Activated CD4-positive, alpha-beta memory T cell treated with anti-CD3 and anti-CD28 coated beads for 36 hours (primary cell): Measurements from ENCODE around the gene WFIKKN1. TPM values are rescaled to one million over a fixed set of nuclear protein-coding genes. Genes with fewer than 3 reads are reported as not detected.
A peak's percentile ranks its signal among the peaks of the same experiment; 100 is the strongest.

ENCODE experiments used
- CTCF ChIA-PET: fragments of 350-600 bp; sonication (Branson Sonifier 250); formaldehyde crosslinking; loops from one replicate; lab custom pipeline; 2021; ENCODE audit warnings: antibody characterized with exemption, inconsistent platforms; lab: Charles Lee
- POLR2A ChIA-PET: fragments of 350-600 bp; sonication (Branson Sonifier 250); formaldehyde crosslinking; loops from one replicate; lab custom pipeline; 2021; ENCODE audit warnings: antibody characterized with exemption; lab: Charles Lee
- DNase-seq: peaks from one replicate; pipeline ENCODE4 v3.0.0-alpha.2; 2020
- H3K27ac Mint-ChIP-seq: one replicate; pipeline ENCODE4 v1.8.0; 2021; ENCODE audit warnings: mixed read lengths
- H3K27me3 Mint-ChIP-seq: one replicate; pipeline ENCODE4 v1.8.0; 2021; ENCODE audit warnings: mixed read lengths
- H3K36me3 Mint-ChIP-seq: one replicate; pipeline ENCODE4 v1.8.0; 2021; ENCODE audit warnings: mixed read lengths
- H3K4me1 Mint-ChIP-seq: one replicate; pipeline ENCODE4 v1.8.0; 2021; ENCODE audit warnings: low read depth, mixed read lengths
- H3K4me3 Mint-ChIP-seq: one replicate; pipeline ENCODE4 v1.8.0; 2021; ENCODE audit warnings: mild to moderate bottlenecking, mixed read lengths
- H3K9me3 Mint-ChIP-seq: one replicate; pipeline ENCODE4 v1.8.0; 2021; ENCODE audit warnings: mixed read lengths
- intact Hi-C: fragments of 100-400 bp; cut with micrococcal nuclease; formaldehyde crosslinking; loops from one replicate; pipeline ENCODE4 v1.15.1; 2023
- total RNA-seq, 2 experiments: library from RNA; stranded (reverse); gene quantifications; one replicate each; pipeline ENCODE4 v1.2.3, GENCODE V29; 2021

The WFIKKN1 gene
- total RNA-seq, 2 experiments from 2014 or later = 0.05 to 0.07 TPM

DNA sequence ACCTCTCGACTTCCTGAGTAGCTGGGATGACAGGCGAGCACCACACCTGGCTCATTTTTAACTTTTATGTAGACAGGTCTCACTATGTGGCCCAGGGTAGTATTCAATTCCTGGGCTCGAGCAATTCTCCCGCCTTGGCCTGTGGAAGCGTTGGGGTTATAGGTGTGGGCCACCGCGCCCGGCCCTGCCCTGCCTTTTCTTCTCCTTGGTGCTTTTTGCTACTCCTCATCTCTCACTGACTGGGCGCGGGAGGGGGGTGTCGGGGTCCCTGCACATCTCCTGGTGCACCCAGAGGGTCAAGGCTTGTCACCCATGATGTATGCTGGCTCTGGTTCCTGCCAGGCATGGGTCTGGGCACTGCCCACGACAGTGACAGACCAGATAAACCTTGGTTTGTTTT is 13.8 kb downstream of the WFIKKN1 start:
- Mint-ChIP-seq H3K9me3 (no peaks in the 10 kb centered on the region), H3K27ac (no peak overlapping the region), H3K27me3 (no peaks in the 10 kb centered on the region), H3K4me3 (no peak overlapping the region), H3K4me1 (peaks cover 15% of the 10 kb centered on the region), H3K36me3 (peaks cover 1% of the 10 kb centered on the region)
- ChIA-PET CTCF (no interaction called here), POLR2A (no interaction called here)
- no peak for DNase-seq
- intact Hi-C loops = no loop called here

DNA sequence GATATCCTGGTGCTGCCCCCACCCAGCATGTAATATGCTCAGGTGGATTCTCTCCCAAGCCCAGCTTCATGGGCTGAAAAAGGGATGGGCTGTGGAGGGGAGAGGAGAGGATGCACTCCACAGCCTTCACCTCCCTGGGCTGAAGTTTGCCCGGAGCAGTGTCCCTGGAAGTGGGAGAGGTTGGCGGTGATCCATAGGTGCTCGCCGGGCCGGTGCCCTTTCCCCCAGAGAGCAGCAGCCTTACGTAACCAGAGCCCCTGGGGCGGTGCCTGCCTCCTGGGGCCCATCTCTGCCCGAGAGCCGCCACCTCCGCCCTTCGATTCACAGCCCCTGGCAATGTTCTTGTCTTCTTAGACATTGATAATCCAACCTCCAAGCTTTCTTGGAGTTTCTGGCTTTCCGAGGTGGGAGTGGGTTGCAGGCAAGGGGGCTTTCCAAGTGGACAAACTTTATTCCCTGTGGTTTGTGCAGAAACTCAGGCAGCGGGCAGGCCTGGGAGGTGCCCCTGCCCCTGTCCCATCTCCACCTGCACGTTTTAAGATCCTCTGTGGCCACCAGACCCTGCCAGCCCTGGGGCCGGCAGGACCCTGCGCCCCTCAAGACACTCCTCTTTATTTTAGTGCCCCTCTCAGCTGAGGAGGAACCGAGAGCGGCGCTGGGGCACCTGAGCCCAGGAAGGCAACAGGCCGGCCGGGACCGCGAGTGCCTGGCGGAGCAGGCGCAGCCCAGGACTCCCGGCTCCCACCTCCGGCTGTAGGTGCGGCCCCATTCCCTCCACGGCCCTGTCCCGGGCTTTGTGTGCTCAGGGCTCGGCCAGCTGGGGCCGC is 15.3 kb downstream of the WFIKKN1 start:
- H3K4me1 Mint-ChIP-seq = peaks cover 22% of the 10 kb centered on the region
- DNase-seq = no peak
- POLR2A ChIA-PET = no interaction called here
- no peaks in the 10 kb centered on the region for H3K9me3 Mint-ChIP-seq
- H3K27me3 Mint-ChIP-seq = no peaks in the 10 kb centered on the region
- H3K36me3 Mint-ChIP-seq = peaks cover 1% of the 10 kb centered on the region
- H3K4me3 Mint-ChIP-seq = no peak overlapping the region
- intact Hi-C loops = no loop called here
- CTCF ChIA-PET = no interaction called here
- H3K27ac Mint-ChIP-seq = no peak overlapping the region

DNA sequence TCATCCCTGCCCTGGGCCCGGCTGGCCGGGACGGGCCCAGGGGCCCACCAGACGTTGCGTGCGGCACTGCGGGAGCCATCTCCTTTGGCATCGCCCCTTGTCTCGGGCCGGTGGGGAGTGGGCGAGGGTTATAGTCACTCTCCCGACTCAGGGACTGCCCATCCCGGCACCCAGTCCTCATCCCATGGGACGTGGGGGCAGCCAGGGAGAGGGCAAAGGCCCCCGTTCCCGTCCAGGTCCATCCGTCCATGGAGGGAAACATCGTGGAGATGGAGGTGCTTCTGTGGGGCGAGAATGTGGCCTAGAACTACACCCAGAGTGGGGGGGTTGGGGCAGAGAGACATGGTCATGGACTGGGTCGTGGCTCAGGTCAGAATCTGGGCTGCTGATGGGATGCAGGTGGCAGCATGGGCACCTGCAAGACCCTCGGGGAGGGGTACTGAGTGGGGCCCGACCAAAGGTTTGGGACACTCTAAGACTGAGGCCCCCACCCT is 15.9 kb downstream of the WFIKKN1 start:
- peaks cover 1% of the 10 kb centered on the region for H3K36me3 Mint-ChIP-seq
- DNase-seq = no peak
- CTCF ChIA-PET = no interaction called here
- no peak overlapping the region for H3K27ac Mint-ChIP-seq
- intact Hi-C loops = no loop called here
- no peak overlapping the region for H3K4me3 Mint-ChIP-seq
- no peaks in the 10 kb centered on the region for H3K9me3 Mint-ChIP-seq
- no peaks in the 10 kb centered on the region for H3K27me3 Mint-ChIP-seq
- H3K4me1 Mint-ChIP-seq = peaks cover 22% of the 10 kb centered on the region
- POLR2A ChIA-PET = no interaction called here

DNA sequence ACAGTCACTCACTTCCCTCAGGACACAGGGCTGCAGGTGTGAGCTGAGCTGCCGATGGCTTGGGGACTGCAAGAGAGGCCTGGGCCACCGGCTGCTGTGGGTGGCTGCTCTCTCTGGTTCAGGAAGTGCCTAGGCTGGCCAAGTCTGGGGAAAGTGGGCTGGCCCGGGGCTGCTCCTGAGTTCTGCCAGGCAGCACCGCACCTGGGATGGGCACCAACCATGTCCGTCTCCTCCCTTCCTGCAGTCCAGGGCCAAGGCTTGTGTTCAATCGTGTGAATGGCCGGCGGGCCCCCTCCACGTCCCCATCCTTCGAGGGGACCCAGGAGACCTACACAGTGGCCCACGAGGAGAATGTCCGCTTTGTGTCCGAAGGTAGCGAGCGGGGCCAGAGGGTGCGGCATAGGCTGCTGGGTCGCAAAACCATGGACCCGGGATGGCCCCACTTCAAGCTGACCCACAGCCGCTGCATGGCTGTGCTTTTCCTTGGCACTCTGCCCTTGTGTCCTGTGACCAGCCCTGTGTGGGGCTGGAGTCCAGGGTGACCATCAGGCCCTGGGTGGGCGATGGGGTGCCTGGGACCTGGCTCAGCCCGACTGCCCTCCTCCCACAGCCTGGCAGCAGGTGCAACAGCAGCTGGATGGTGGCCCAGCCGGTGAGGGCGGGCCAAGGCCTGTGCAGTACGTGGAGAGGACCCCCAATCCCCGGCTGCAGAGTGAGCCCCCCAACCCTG is 16.6 kb downstream of the WFIKKN1 start:
- Mint-ChIP-seq H3K36me3 (peaks cover 1% of the 10 kb centered on the region), H3K9me3 (no peaks in the 10 kb centered on the region), H3K4me3 (no peak overlapping the region), H3K27ac (no peak overlapping the region), H3K4me1 (peaks cover 22% of the 10 kb centered on the region), H3K27me3 (no peaks in the 10 kb centered on the region)
- DNase-seq = no peak
- CTCF ChIA-PET = interaction anchor here (0.6 to 1.3 kb wide), 9 partner anchors 9 to 33 kb away, joined by 3 to 13 read pairs (median 4); partner anchors contain the start of genes METTL26, RHOT2 and STUB1
- POLR2A ChIA-PET = interaction anchor here (0.8 to 2.8 kb wide), 2 partner anchors 11 to 16 kb away, joined by 3 to 16 read pairs; partner anchors contain the start of gene METTL26
- intact Hi-C loops = no loop called here

DNA sequence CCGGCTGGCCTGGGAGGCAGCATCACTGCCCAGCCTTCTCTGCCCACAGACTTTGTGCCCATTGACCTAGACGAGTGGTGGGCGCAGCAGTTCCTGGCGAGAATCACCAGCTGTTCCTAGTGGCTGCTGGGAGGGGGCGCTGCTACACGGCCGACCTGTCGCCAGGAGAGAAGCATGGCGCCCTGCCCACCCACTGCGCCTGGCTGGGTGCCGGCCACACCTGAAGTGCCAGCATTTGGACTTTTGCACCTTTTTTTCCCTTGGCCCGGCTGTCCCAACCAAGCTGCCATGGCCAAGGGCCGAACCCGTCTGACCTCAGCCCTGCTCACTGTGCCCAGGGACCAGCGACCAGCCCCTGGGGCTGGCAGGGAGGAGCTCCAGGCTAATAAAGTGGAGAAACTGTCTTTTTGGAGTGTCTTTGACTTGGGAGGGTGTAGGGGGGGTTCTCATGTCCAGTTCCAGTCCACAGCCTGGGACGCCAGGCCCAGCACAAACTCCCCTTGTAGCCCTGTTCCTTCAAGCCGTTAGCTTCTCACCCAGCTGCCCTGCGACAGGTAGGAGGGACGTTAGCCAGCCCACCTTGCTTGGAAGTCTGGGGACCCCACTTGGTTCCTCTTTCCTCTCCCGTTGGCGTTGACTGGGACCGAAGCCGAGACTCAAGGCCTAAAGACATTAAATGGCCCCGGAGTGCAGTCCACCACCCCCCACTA is 17.4 kb downstream of the WFIKKN1 start:
- intact Hi-C loops = no loop called here
- peak; percentile 71 for DNase-seq
- H3K27ac Mint-ChIP-seq = peak overlapping the region; percentile 56
- no peaks in the 10 kb centered on the region for H3K9me3 Mint-ChIP-seq
- H3K27me3 Mint-ChIP-seq = no peaks in the 10 kb centered on the region
- CTCF ChIA-PET = interaction anchor here (0.6 to 1.3 kb wide), 11 partner anchors 8 to 421 kb away, joined by 3 to 13 read pairs (median 4); partner anchors contain the start of genes METTL26, RHOT2 and STUB1
- H3K4me3 Mint-ChIP-seq = peak overlapping the region; percentile 79
- H3K4me1 Mint-ChIP-seq = peaks cover 19% of the 10 kb centered on the region
- POLR2A ChIA-PET = interaction anchor here (0.8 to 2.8 kb wide), 5 partner anchors 12 to 122 kb away, joined by 3 to 16 read pairs (median 4); partner anchors contain the start of genes METTL26, RHOT2 and STUB1
- H3K36me3 Mint-ChIP-seq = peaks cover 1% of the 10 kb centered on the region

DNA sequence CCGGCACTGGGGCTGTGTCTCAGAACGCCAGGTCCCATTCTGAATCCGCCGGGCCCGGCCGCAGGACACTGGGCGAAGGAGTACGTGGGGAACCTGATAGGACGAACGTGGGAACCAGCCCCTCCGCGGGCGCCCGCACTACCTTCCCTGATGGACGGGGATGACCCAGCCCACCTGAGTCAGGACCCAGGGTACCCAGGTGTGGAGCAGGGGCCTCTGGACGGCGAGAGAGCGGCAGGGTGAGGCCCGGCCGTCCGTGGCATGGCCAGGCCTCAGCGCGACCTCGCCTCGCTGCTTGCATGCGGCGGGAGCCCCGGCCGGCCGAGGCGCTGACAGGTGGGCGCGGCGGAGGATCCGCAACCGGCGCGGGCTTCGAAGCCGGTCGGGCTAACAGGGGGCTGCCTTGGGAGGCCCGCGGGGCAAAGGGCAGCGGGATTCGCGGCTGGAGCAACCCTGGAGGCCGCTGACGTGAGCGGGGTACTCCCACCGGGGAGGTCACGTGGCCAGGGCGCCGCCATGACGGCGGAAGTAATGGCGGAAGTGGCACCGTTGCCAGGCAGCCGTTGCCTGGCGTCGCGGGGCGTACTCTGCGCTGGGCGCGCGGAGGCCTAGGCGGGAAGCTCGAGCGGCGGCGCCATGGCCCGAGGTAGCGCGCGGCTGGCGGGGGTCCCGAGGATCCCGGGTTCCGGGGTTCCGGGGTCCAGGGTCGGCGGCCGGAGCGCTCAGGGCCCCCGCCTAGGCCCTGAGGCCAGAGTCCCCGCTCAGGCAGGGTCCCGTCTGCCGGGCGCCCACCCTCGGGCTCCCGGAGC is 18.2 kb downstream of the WFIKKN1 start, which contains the start of gene WDR90:
TSS of gene WDR90 (plus strand) at position 585 of the 809 bp plus-strand sequence. CDS start at position 637, 52 bp downstream.
- POLR2A ChIA-PET = interaction anchor here (0.6 to 2.8 kb wide), 6 partner anchors 13 to 1795 kb away, joined by 3 to 16 read pairs (median 4); partner anchors contain the start of genes METTL26, RHOT2 and STUB1
- no peaks in the 10 kb centered on the region for H3K27me3 Mint-ChIP-seq
- H3K36me3 Mint-ChIP-seq = peaks cover 1% of the 10 kb centered on the region
- CTCF ChIA-PET = interaction anchor here (0.8 to 1.3 kb wide), 11 partner anchors 9 to 542 kb away, joined by 3 to 13 read pairs (median 4); partner anchors contain the start of genes METTL26, RHOT2 and STUB1
- H3K27ac Mint-ChIP-seq = peak within 1 kb of the TSS; percentile 56
- DNase-seq = peak; percentile 95
- intact Hi-C loops = loop anchor here (1.0 kb wide), 1 partner anchor 60 kb away; no protein-coding TSS in a partner anchor
- H3K9me3 Mint-ChIP-seq = no peaks in the 10 kb centered on the region
- peaks cover 16% of the 10 kb centered on the region for H3K4me1 Mint-ChIP-seq
- peak within 1 kb of the TSS; percentile 79 for H3K4me3 Mint-ChIP-seq

DNA sequence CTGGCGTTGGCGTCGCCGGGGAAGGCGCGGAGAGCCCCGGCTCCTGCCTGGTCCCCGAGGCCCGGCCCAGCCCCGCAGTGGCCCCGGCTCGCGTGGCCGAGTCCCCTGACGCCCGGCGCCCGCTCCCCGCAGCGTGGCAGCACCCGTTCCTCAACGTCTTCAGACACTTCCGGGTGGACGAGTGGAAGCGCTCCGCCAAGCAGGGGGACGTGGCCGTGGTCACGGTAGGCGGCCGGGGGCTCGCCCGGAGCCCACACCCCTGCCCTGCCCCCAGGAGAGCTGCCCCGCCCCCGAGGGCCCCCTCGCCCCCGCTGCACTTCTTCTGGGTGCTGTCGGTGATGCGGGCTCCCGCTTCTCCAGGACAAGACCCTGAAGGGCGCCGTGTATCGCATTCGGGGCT is 18.8 kb downstream of the WFIKKN1 start:
- intact Hi-C loops = loop anchor here (1.0 kb wide), 1 partner anchor 60 kb away; no protein-coding TSS in a partner anchor
- no peaks in the 10 kb centered on the region for H3K9me3 Mint-ChIP-seq
- CTCF ChIA-PET = interaction anchor here (0.9 to 1.1 kb wide), 3 partner anchors 13 to 543 kb away, joined by 3 to 6 read pairs (median 3); partner anchors contain the start of gene METTL26
- peak overlapping the region; percentile 72 for H3K4me3 Mint-ChIP-seq
- H3K27me3 Mint-ChIP-seq = no peaks in the 10 kb centered on the region
- POLR2A ChIA-PET = interaction anchor here (1.2 to 2.8 kb wide), 4 partner anchors 13 to 124 kb away, joined by 3 to 16 read pairs (median 4); partner anchors contain the start of genes METTL26 and RHOT2
- no peak overlapping the region for H3K27ac Mint-ChIP-seq
- peaks cover 11% of the 10 kb centered on the region for H3K4me1 Mint-ChIP-seq
- peaks cover 1% of the 10 kb centered on the region for H3K36me3 Mint-ChIP-seq
- DNase-seq = no peak

DNA sequence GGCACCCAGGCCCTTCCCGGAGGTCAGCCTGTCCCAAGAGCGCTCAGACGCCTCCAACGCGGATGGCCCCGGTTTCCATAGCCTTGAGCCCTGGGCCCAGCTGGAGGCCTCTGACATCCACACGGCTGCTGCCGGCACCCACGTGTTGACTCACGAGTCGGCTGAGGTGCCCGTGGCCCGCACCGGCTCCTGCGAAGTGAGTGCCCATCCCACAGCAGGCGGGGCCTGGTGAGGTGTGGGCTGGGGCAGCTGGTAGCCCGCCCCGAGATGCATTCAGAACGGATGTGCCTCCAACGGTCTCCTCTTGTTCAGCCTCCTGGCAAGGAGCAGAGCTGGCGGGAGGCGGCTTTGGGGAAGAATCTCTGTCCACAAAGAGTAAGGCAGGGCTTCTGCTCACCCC is 21.1 kb downstream of the WFIKKN1 start:
- Mint-ChIP-seq H3K4me3 (no peak overlapping the region), H3K36me3 (peaks cover 1% of the 10 kb centered on the region), H3K9me3 (no peaks in the 10 kb centered on the region), H3K4me1 (peaks cover 9% of the 10 kb centered on the region), H3K27me3 (no peaks in the 10 kb centered on the region), H3K27ac (no peak overlapping the region)
- ChIA-PET CTCF (interaction anchor here (1.2 kb wide), 1 partner anchor 15 kb away, joined by 3 read pairs; the partner anchor contains the start of gene METTL26), POLR2A (interaction anchor here (0.8 kb wide), 1 partner anchor 66 kb away, joined by 3 read pairs; no protein-coding TSS in a partner anchor)
- intact Hi-C loops = no loop called here
- DNase-seq = no peak

DNA sequence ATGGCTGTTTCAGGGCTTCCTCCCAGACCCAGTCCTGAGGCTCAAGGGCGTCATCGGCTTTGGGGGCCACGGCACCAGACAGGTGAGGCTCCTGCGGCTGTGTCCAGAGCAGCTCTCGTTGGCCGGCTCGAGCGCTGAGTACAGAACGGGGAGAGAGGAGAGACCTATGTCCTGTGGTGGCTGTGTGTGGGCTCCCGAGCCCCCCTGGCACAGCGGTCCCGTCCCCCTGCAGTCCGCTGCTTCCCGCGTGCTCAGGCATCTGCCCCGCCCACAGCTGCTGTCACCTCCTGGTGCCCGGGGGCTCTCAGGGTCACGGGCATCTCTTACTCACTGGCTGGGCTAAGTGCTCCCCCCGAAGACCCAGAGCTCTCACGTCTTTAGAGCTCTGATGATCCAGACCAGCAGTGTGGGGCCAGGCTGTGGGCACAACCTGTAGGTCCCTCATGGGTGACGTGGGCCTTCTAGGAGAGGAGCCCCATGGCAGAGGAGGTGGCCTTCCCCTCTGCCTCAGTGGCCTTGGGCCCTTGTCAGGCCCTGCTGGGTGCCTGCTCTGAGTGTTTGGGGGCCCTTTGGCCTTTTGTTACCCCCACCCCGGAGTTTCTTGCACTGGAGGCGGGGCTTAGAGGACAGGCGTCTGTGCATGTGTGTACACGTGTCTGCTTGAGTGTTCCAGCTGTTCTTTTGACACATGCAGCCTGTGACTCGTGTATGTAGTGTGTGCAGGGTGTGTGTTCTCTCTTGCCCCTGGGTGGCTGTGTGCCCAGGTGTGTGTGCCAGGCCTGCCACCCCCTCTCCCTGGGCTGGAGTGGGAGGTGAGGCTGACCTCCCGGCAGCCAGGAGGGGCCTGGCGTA is 21.9 kb downstream of the WFIKKN1 start:
- H3K4me1 Mint-ChIP-seq = peaks cover 7% of the 10 kb centered on the region
- DNase-seq = no peak
- no peaks in the 10 kb centered on the region for H3K9me3 Mint-ChIP-seq
- ChIA-PET POLR2A (interaction anchor here (0.8 kb wide), 1 partner anchor 66 kb away, joined by 3 read pairs; no protein-coding TSS in a partner anchor), CTCF (no interaction called here)
- intact Hi-C loops = no loop called here
- peaks cover 1% of the 10 kb centered on the region for H3K36me3 Mint-ChIP-seq
- H3K4me3 Mint-ChIP-seq = no peak overlapping the region
- H3K27me3 Mint-ChIP-seq = no peaks in the 10 kb centered on the region
- H3K27ac Mint-ChIP-seq = no peak overlapping the region

DNA sequence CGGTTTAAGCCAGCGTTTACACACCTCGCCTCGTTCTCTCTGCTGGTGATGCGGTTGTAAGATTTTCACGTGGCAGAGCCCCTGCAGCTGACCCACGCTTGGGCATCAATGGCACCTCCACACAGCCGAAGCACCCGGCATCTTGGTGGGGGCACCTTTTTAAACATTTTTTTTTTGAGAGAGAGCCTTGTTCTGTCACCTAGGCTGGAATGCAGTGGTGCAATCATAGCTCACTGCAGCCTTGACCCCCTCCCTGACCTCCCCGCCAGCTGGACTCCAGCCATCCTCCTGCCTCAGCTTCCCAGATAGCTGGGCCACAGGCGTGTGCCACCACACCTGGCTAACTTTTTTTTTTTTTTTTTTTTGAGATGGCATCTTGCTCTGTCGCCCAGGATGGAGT is 23.2 kb downstream of the WFIKKN1 start:
- Mint-ChIP-seq H3K4me1 (peaks cover 7% of the 10 kb centered on the region), H3K27me3 (no peaks in the 10 kb centered on the region), H3K9me3 (no peaks in the 10 kb centered on the region), H3K27ac (no peak overlapping the region), H3K4me3 (no peak overlapping the region), H3K36me3 (no peaks in the 10 kb centered on the region)
- POLR2A ChIA-PET = no interaction called here
- intact Hi-C loops = no loop called here
- CTCF ChIA-PET = no interaction called here
- DNase-seq = no peak
